Measurements from ENCODE around the gene C1orf53. TPM values are rescaled to one million over a fixed set of nuclear protein-coding genes. Genes with fewer than 3 reads are reported as not detected.

Gene C1orf53
- total RNA-seq, 2 experiments from 2014 or later: not detected

- no peaks in the 10 kb centered on the region for H3K36me3 ChIP-seq (ENCODE audit: insufficient read depth, low read length)
- H3K4me1 ChIP-seq (ENCODE audit: insufficient read depth, low read length): peaks cover 53% of the 10 kb centered on the region
- no peaks in the 10 kb centered on the region for H3K36me3 Mint-ChIP-seq (ENCODE audit: low read depth)
- H3K4me3 Mint-ChIP-seq: no peak overlapping the region
- intact Hi-C loops (cut with DNase I, micrococcal nuclease): loop anchor here in 1 of 2 experiments (1.0 to 10.0 kb wide), 3 partner anchors 10 to 764 kb away; partner anchors contain the start of genes ASPM and NEK7
- TF ChIP-seq CTCF (IDR thresholded peaks at IDR 0.05): no peak
- peaks cover 0 to 35% of the 10 kb centered on the region in 2 experiments for H3K9me3 ChIP-seq (ENCODE audit: control insufficient read depth in 1 of 2, insufficient read depth in 1 of 2, low read length in 2 of 2)
- H3K27me3 Mint-ChIP-seq: peaks cover 95% of the 10 kb centered on the region
- DNase-seq (peak in 3 of 14 experiments; percentile 18 to 29 (median 27)), ATAC-seq (ENCODE audit: poor library complexity) (no peak)
- H3K27ac ChIP-seq (ENCODE audit: low read depth in 1 of 2, low read length in 2 of 2): no peak overlapping the region
- H3K27ac Mint-ChIP-seq: no peak overlapping the region
- CTCF ChIA-PET: no interaction called here
- no peaks in the 10 kb centered on the region for H3K9me3 Mint-ChIP-seq
- H3K27me3 ChIP-seq (ENCODE audit: control insufficient read depth in 1 of 2, insufficient read depth in 2 of 2, low read length in 2 of 2): peaks cover 80 to 99% of the 10 kb centered on the region in 2 experiments
- POLR2A ChIA-PET: interaction anchor here (0.9 kb wide), 1 partner anchor 133 kb away, joined by 4 read pairs; the partner anchor contains the start of gene DENND1B
- H3K4me3 ChIP-seq (ENCODE audit: low read length): no peak overlapping the region
- peaks cover 47% of the 10 kb centered on the region for H3K4me1 Mint-ChIP-seq (ENCODE audit: low read depth)
Observed at GRCh38 chr1:197908716-197909220, 6.3 kb downstream of the C1orf53 start.

- peaks cover 55% of the 10 kb centered on the region for H3K4me1 ChIP-seq (ENCODE audit: insufficient read depth, low read length)
- no peak for ATAC-seq (ENCODE audit: poor library complexity)
- no peaks in the 10 kb centered on the region for H3K36me3 Mint-ChIP-seq (ENCODE audit: low read depth)
- H3K27me3 Mint-ChIP-seq: peaks cover 95% of the 10 kb centered on the region
- no peaks in the 10 kb centered on the region for H3K9me3 Mint-ChIP-seq
- H3K4me3 ChIP-seq (ENCODE audit: low read length): no peak overlapping the region
- H3K27me3 ChIP-seq (ENCODE audit: control insufficient read depth in 1 of 2, insufficient read depth in 2 of 2, low read length in 2 of 2): peaks cover 81 to 99% of the 10 kb centered on the region in 2 experiments
- TF ChIP-seq CTCF (IDR thresholded peaks at IDR 0.05): no peak
- H3K4me1 Mint-ChIP-seq (ENCODE audit: low read depth): peaks cover 54% of the 10 kb centered on the region
- H3K27ac Mint-ChIP-seq: no peak overlapping the region
- no peak overlapping the region for H3K27ac ChIP-seq (ENCODE audit: low read depth in 1 of 2, low read length in 2 of 2)
- intact Hi-C loops (cut with DNase I, micrococcal nuclease): loop anchor here in 1 of 2 experiments (10.0 kb wide), 2 partner anchors 245 to 765 kb away; partner anchors contain the start of genes ASPM and NEK7
- peak in 1 of 14 experiments; percentile 25 for DNase-seq
- CTCF ChIA-PET: no interaction called here
- no peaks in the 10 kb centered on the region for H3K36me3 ChIP-seq (ENCODE audit: insufficient read depth, low read length)
- H3K4me3 Mint-ChIP-seq: no peak overlapping the region
- POLR2A ChIA-PET: no interaction called here
- H3K9me3 ChIP-seq (ENCODE audit: control insufficient read depth in 1 of 2, insufficient read depth in 1 of 2, low read length in 2 of 2): peaks cover 0 to 38% of the 10 kb centered on the region in 2 experiments
Observed at GRCh38 chr1:197909384-197909783, 7.0 kb downstream of the C1orf53 start.

GRCh38 chr1:197910120-197910991 is 7.9 kb downstream of the C1orf53 start:
- Mint-ChIP-seq H3K27ac (no peak overlapping the region), H3K27me3 (peaks cover 95% of the 10 kb centered on the region), H3K9me3 (no peaks in the 10 kb centered on the region), H3K4me3 (peak overlapping the region; percentile 76), H3K36me3 (ENCODE audit: low read depth) (no peaks in the 10 kb centered on the region), H3K4me1 (ENCODE audit: low read depth) (peaks cover 63% of the 10 kb centered on the region)
- peaks cover 88 to 99% of the 10 kb centered on the region in 2 experiments for H3K27me3 ChIP-seq (ENCODE audit: control insufficient read depth in 1 of 2, insufficient read depth in 2 of 2, low read length in 2 of 2)
- ATAC-seq (ENCODE audit: poor library complexity) (peak; percentile 32), DNase-seq (peak in 2 of 14 experiments; percentile 38 to 41)
- ChIA-PET POLR2A (interaction anchor here (0.8 kb wide), 1 partner anchor 7 kb away, joined by 3 read pairs; no protein-coding TSS in a partner anchor), CTCF (interaction anchor here (1.1 kb wide), 1 partner anchor 14 kb away, joined by 3 read pairs; no protein-coding TSS in a partner anchor)
- H3K9me3 ChIP-seq (ENCODE audit: control insufficient read depth in 1 of 2, insufficient read depth in 1 of 2, low read length in 2 of 2): peaks cover 0 to 38% of the 10 kb centered on the region in 2 experiments
- no peak overlapping the region for H3K27ac ChIP-seq (ENCODE audit: low read depth in 1 of 2, low read length in 2 of 2)
- H3K4me3 ChIP-seq (ENCODE audit: low read length): peak overlapping the region; percentile 2
- TF ChIP-seq CTCF (IDR thresholded peaks at IDR 0.05): no peak
- intact Hi-C loops (cut with DNase I, micrococcal nuclease): loop anchor here (1.0 to 10.0 kb wide), 4 partner anchors 8 to 774 kb away; no protein-coding TSS in a partner anchor
- H3K36me3 ChIP-seq (ENCODE audit: insufficient read depth, low read length): no peaks in the 10 kb centered on the region
- peaks cover 56% of the 10 kb centered on the region for H3K4me1 ChIP-seq (ENCODE audit: insufficient read depth, low read length)

Data from CD4-positive, alpha-beta T cell (primary cell).